HG02840 (cell line): ENCODE data around the gene ZNF346.

Experiments used
- ATAC-seq: cut with Tn5 transposase; IDR thresholded peaks from one replicate; pipeline ENCODE4 v1.9.1; 2021; ENCODE audit warnings: mild to moderate bottlenecking, moderate library complexity, moderate number of reproducible peaks; ENCODE audit not compliant: unreplicated experiment, low FRiP score

Gene ZNF346

DNA sequence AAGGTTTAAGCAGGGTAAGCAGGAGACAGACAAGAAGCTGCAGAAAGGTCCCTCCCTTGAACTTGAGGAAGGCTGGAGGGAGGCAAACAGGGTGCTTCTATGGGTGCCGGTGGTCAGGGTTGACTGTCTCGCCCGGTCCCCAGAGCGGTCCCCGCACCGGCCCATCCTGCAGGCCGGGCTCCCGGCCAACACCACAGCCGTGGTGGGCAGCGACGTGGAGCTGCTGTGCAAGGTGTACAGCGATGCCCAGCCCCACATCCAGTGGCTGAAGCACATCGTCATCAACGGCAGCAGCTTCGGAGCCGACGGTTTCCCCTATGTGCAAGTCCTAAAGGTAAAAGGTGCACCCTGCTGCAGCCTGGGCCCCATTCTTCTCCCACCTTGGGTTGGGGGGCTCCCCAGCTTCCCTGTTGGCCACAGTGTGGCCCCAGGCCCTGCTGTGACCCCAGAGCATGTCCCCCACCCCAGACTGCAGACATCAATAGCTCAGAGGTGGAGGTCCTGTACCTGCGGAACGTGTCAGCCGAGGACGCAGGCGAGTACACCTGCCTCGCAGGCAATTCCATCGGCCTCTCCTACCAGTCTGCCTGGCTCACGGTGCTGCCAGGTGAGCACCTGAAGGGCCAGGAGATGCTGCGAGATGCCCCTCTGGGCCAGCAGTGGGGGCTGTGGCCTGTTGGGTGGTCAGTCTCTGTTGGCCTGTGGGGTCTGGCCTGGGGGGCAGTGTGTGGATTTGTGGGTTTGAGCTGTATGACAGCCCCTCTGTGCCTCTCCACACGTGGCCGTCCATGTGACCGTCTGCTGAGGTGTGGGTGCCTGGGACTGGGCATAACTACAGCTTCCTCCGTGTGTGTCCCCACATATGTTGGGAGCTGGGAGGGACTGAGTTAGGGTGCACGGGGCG is 69.9 kb downstream of the ZNF346 start:
- ATAC-seq, result no peak

DNA sequence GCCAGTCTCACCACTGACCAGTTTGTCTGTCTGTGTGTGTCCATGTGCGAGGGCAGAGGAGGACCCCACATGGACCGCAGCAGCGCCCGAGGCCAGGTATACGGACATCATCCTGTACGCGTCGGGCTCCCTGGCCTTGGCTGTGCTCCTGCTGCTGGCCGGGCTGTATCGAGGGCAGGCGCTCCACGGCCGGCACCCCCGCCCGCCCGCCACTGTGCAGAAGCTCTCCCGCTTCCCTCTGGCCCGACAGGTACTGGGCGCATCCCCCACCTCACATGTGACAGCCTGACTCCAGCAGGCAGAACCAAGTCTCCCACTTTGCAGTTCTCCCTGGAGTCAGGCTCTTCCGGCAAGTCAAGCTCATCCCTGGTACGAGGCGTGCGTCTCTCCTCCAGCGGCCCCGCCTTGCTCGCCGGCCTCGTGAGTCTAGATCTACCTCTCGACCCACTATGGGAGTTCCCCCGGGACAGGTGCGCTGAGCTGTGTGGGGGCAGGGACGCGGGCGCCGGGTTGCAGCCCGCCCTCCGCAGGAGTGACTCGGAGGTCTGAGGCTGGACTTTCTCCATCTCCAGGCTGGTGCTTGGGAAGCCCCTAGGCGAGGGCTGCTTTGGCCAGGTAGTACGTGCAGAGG is 70.7 kb downstream of the ZNF346 start:
- ATAC-seq, result no peak

DNA sequence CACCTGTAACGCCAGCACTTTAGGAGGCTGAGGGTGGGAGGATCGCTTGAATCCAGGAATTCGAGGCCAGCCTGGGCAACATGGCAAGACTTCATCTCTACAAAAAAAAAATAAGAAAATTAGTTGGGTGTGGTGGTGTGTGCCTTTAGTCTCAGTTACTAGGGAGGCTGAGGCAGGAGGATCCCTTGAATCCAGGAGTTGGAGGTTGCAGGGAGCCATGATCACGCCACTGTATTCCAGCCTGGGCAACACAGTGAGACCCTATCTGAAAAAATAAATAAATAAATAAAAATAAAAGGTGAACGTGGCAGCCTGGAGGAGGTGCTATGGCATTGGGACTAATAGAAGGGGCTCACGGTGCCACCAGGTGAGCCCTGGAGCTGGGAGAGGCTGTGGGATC is 71.3 kb downstream of the ZNF346 start:
- no peak for ATAC-seq

DNA sequence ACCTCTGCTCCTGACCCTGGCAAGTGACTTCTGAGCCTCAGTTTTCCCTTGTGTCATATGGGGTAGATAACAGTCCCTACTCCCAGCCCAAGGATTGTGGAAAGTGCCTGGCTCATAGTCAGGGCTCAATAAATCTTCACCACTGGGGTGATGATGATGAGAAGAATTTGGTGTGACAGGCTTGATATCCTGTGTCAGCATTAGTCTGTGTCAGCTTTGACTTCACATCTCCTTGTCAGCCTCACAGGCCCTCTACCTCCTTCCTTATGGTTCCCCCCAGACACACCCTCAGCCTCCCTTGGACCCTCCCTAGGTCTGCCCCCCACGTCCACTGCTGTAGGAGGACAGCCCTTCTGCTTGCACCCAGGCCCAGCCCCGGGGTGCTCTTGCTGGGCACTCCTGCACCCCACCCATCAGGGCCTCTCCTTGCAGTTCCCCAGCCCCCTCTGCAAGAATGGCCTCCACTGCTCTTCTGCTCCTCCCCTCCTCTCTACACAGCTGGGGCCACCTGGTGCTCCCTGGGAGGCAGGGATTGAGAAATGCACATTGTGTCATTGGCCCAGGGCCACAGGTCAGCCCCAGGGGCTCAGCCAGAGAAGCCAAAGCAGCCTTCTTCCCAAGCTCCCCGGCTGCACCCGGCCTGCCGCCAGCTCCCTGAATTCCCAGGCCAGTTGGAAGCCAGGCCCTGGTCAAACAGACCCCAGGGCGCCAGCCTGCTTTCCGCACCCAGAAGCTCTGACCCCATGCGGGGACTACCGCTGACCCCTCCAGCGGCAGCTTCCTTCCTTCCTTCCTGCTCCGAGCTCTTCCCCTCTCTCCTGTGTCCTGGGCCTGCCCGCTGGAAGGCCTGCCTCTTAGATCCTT is 72.0 kb downstream of the ZNF346 start:
- no peak for ATAC-seq

DNA sequence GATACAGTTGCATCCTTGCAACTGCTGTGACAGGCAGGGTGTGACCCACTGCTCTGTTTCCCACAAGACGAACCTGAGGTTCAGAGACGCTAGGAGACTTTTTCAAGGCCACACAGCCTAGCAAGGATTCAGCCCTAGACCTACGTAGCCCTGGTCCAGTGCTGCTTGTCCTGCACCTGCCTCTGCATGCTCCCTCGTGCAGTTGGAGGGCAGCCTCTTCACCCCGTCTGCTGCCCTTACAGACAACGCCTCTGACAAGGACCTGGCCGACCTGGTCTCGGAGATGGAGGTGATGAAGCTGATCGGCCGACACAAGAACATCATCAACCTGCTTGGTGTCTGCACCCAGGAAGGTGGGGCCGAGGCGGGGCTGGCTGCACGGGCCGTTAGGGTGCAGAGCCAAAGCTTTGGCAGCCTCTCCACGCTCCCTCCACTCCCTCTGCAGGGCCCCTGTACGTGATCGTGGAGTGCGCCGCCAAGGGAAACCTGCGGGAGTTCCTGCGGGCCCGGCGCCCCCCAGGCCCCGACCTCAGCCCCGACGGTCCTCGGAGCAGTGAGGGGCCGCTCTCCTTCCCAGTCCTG is 72.7 kb downstream of the ZNF346 start:
- ATAC-seq, result no peak

DNA sequence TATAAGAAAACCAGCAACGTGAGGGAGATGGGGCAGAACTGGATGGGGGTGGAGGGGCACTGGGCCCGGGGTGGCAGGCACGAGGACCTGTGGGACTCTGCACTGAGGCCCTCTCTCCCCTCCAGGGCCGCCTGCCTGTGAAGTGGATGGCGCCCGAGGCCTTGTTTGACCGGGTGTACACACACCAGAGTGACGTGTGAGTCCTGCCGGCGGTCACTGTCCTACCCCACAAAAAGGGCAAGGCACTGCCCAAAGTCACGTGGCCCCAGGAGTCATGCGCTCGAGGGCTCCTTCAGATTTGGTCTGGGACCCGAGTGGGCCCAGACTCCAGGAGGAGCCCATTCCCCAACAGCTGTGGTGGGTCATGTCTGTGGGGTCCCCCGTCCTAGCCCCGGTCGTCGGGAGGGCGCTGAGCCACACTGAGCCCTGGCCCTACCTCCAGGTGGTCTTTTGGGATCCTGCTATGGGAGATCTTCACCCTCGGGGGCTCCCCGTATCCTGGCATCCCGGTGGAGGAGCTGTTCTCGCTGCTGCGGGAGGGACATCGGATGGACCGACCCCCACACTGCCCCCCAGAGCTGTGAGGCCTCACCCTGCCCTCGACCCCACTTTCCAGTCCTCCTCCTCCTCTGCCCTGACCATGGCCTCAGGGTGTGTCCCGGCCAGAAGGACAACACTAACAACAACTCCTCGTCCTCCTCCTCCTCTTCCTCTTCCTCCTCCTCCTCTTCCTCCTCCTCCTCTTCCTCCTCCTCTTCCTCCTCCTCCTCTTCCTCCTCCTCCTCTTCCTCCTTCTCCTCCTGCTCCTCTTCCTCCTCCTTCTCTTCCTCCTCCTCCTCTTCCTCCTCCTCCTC is 73.9 kb downstream of the ZNF346 start:
- ATAC-seq, result no peak

DNA sequence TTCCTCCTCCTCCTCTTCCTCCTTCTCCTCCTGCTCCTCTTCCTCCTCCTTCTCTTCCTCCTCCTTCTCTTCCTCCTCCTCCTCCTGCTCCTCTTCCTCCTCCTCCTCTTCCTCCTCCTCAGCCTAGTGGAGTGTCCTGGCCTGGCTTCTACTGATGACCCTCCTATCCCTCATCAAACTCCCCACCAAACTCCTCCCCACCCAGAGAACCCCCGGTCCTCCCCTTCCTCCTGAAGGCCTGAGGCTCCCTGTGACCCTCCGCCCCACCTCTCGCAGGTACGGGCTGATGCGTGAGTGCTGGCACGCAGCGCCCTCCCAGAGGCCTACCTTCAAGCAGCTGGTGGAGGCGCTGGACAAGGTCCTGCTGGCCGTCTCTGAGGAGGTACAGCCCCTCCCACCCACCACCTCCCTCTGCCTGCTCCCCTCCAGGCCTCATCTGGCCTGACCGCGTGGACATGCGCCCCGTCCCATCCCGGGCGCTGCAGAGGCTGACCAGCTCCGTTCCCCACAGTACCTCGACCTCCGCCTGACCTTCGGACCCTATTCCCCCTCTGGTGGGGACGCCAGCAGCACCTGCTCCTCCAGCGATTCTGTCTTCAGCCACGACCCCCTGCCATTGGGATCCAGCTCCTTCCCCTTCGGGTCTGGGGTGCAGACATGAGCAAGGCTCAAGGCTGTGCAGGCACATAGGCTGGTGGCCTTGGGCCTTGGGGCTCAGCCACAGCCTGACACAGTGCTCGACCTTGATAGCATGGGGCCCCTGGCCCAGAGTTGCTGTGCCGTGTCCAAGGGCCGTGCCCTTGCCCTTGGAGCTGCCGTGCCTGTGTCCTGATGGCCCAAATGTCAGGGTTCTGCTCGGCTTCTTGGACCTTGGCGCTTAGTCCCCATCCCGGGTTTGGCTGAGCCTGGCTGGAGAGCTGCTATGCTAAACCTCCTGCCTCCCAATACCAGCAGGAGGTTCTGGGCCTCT is 74.8 kb downstream of the ZNF346 start:
- no peak for ATAC-seq

DNA sequence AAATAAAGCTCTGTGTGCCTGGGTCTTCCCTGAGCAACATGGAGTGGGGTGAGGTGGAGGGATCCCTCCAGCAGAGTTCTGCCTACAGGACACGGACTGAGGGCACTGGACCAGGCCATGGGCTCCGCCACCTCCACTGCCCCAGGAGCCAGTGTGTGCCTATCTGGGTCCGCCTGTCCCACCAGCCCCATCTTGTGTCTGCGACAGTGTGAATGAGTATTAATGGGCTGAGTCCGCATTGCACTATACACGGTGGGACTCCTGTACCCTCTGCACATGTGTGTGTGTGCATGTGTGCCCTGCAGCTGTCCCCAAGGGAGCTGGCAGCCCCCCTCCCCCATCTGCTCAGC is 75.6 kb downstream of the ZNF346 start:
- no peak for ATAC-seq

DNA sequence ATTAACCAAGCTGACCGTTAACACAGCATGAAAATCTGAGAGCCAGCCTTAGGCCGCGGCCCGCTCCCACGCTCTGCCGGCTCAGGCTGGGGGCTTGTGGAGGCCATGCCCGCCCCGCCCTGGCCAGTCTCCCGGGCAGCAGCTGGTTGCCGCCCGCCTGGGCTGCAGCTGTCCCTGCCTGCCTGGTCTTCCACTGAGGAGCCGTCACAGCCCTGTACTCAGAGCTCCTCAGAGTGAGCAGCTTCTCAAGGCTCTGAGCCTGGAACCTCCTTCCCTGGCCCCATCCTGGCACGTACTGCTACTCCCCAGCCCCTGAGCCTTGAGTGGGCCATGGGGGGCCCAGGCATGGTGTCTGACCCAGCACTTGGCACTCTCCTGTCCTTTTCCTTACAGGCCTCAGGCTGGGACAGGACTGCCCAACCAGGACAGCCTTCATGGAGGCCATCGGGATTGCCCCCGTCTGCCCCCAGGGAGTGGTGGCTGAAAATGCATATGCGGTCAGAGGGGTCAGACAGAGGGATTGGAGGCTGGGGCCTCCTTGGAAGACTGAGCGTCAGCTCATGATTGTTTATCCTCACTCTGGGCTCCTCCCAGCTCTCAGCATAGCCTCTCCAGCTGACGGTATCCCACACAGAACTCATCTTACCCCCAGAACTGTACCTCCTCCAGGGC is 76.1 kb downstream of the ZNF346 start:
- ATAC-seq, result no peak

DNA sequence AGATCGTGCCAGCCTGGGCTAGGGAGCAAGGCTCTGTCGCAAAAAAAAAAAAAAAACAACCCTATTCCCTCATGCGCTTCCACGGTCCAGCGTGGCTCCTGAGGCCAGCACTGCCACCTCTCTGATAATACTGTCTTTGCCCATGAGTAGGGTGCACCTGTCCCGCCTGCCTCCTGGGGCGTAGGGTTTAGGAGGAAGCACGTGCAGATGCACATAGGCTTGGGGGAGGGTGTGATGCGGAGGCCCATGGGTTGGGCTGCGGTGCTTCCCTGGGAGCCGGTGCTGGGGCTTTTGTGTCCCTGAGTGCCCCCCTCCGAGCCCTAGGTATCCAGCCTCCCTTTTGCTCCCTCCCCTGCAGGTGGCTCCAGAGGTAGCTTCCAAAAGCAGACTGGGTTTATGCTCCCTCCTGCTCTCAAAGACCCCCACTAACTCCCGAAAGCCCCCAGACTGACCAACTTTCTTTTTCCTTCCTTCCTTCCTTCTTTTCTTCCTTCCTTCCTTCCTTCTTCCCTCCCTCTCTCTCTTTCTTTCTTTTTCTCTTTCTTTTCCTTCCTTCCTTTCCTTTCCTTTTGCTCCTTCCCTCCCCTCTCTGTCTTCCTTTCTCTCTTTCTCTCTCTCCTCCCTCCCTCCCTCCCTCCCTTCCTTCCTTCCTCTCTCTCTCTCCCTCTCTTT is 77.1 kb downstream of the ZNF346 start:
- no peak for ATAC-seq

DNA sequence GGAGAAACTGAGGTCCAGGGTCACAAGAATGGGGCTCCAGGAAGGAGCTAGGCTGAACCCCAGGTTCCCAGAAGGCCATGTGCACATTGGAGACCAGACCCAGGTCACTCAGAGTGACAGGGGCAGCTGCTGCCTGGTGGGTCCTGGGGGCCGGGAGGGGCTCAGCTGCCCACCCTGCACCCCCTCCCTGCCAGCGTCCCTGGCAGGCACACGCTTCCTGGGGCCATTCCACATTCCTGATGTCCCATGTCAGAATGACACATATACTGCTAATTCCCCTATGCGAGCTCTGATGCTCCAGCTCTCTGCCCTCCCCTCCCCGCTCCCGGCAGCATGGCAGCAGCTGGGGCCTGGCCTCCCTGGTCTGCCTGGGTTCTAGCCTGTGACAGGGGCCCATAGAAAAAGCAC is 78.2 kb downstream of the ZNF346 start:
- ATAC-seq, result no peak

DNA sequence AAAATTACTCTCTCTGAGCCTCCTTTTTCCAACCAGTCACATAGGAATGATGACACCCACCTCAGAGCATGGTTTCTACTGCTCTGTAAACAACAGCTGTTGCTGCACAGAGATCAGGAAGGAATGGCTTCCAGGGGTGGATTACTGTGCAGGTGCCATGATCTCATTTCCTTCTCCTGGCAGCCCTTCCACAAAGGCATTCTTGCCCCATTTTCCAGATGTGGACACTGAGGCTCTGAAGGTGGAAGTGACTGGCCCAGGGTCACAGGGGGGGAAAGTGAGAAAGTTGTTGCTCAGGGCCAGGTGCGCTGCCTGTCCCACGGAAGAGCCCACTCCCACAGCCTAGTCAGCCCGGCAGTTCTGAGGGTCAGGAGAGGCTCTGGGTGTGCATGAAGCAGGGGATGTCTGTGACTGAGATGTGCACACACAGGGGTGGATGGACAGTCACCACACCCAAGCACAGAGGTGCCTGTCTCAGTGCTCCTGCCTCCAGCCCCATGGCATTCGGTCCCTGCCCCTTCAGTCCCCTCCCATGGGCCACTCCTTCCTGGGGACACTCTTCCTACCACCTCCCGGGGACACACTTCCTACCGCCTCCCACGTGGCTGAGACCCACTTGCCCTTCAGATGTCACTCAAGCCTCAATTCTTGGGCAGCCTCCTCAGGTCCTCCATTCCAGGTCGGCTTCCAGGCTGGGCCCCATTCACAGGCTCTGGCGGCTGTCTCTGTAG is 81.2 kb downstream of the ZNF346 start:
- ATAC-seq, result no peak

DNA sequence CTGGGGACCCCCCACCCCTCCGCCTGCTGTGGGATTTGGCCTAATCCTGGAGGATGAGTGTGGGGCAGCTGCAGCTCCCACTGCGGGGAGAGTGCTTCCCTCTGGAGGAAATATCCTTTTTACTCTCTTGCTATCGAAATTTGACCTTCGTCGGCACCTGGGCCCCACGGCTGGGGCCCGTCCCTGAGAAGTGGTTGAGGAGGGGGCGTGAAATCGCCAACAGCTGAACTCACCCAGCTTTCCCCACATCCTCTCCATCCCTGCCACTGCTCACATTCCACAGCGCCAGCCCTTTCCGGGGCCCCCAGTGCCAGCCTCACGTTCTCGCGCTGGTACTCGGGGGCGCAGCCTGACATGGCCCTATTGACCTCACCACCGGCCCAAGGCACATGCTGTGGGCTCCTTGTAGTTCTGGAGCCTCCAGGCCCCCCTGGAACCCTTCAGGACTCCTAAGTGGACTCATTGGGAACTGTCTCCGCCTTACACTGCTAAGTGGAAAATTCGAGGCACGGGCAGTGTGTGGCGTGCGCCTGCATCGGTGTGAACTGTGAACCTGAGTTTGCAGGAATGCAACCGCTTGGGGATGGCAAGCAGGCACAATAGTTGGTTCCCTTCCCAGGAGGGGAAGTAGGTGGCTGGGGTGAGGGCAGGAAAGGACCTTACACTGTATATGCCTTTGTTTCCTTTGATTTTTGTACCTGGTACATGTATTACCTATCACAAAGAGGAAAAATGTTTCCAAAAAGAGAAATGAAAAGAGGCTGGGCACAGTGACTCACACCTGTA is 83.4 kb downstream of the ZNF346 start:
- ATAC-seq, result no peak

DNA sequence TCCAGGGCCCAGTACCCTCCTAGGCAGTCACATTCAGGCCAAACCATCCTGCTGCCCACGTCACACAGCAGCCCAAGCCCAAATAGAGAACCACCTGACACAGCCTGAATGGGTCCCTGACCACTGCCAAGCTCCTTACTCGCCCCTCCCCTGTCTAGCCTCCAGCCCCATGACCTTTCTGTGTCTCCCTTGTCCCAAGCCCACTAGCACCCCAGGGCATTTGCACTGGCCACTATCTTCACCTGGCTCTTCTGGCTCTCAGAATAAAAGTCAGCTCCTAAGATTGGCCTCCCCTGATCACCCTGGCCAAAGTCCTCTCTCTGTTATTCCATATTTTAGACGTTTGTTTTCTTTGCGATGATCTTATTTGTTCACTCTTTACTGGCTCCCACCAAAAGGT is 84.7 kb downstream of the ZNF346 start:
- no peak for ATAC-seq

DNA sequence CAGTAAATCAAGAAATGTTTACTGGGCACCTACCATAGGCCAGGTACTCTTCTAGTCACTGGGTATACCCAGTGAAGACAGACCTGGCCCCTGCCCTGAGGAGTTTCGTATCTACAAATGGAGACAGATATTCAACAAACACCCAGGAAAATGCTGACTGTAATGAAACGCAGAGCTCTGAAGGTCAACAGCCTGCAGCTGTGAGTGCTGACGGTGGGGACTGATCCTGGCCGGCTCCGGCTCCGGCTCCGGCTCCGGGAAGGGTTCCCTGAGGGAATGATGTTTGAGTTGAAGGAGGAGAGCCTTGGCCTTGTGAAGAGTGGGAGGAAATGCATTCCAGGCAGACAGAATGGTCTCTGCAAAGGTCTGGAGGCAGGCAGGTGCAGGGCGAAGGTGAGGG is 87.3 kb downstream of the ZNF346 start:
- ATAC-seq, result no peak

DNA sequence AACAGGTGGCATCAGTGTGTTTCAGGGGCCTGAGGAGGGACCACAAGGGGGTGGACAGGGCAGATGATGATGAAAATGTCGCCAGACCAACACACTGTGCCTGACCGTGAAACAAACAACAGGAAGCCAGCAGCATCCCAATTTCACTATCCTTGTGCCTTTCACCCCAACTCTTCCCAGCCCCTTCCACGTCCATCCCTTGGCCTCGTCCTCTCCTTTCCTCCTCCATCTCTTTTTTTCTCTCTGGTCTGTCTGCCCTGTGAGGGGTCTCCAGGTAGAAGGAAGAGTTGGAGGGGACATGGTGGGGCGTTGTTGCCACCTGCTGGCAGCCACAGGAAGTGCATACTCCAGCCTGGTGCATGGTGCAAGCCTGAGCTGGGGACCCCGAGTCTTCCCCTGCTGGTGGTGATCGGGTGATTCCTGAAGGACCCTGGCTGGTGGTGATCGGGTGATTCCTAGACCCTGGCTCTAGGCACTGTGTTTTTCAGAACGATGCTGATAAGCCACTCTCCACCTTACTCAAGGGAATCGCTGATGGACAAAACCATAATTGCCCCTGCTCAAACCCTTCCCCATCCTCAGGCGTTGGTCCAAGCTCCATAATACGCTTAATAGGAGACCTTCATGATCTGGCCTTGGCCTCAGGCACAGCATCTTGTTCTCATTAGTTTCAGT is 89.4 kb downstream of the ZNF346 start:
- no peak for ATAC-seq
